Effector CD4-positive, alpha-beta T cell (primary cell): ENCODE measurements around the gene PDE3B.
A peak's percentile ranks its signal among the peaks of the same experiment; 100 is the strongest.
"Not testable (repeated sequence)": the region's sequence is repeated elsewhere in the genome, so short reads cannot be mapped to it uniquely, and the experiment has no call there.

Experiments
- DNase-seq: peaks from one replicate; pipeline ENCODE4 v3.0.0-alpha.2; 2020
- total RNA-seq: gene quantifications from one replicate; lab custom pipeline; 2026; lab: John Stamatoyannopoulos, UW

PDE3B gene
- total RNA-seq, result 379 reads per million, percentile 97 among the genes with 10 or more reads in this experiment

GRCh38 chr11:14643697-14644225 lies at the start of gene PDE3B:
PDE3B (plus strand) TSS chr11:14643804; CDS start chr11:14644076, 272 bp downstream.
- DNase-seq, result peak; percentile 55

- not testable (repeated sequence) for DNase-seq
Measured at GRCh38 chr11:14595261-14595660, 48.3 kb upstream of the PDE3B start.

- DNase-seq, result no peak
Measured at GRCh38 chr11:14607713-14608112, 35.9 kb upstream of the PDE3B start.

- DNase-seq, result no peak
Measured at GRCh38 chr11:14609902-14610301, 33.7 kb upstream of the PDE3B start.

- no peak for DNase-seq
Measured at GRCh38 chr11:14611939-14612338, 31.7 kb upstream of the PDE3B start.

GRCh38 chr11:14612694-14613093 lies 30.9 kb upstream of the PDE3B start:
- no peak for DNase-seq

- no peak for DNase-seq
Measured at GRCh38 chr11:14614091-14614622, 29.4 kb upstream of the PDE3B start.

GRCh38 chr11:14617241-14618027 lies 26.2 kb upstream of the PDE3B start:
- no peak for DNase-seq

GRCh38 chr11:14618060-14618459 lies 25.5 kb upstream of the PDE3B start:
- no peak for DNase-seq

- no peak for DNase-seq
Measured at GRCh38 chr11:14619603-14620531, 23.7 kb upstream of the PDE3B start.

GRCh38 chr11:14622223-14622954 lies 21.2 kb upstream of the PDE3B start:
- DNase-seq, result no peak

- no peak for DNase-seq
Measured at GRCh38 chr11:14623036-14623435, 20.6 kb upstream of the PDE3B start.

- DNase-seq, result no peak
Measured at GRCh38 chr11:14625586-14626205, 17.9 kb upstream of the PDE3B start.

GRCh38 chr11:14626650-14627049 lies 17.0 kb upstream of the PDE3B start:
- no peak for DNase-seq

- DNase-seq, result peak; percentile 37
Measured at GRCh38 chr11:14633506-14634224, 9.9 kb upstream of the PDE3B start.

GRCh38 chr11:14634813-14635212 lies 8.8 kb upstream of the PDE3B start:
- DNase-seq, result no peak

GRCh38 chr11:14635546-14635945 lies 8.1 kb upstream of the PDE3B start:
- no peak for DNase-seq

GRCh38 chr11:14636119-14636518 lies 7.5 kb upstream of the PDE3B start:
- DNase-seq, result no peak

GRCh38 chr11:14637868-14638409 lies 5.7 kb upstream of the PDE3B start:
- DNase-seq, result no peak

GRCh38 chr11:14638561-14638960 lies 5.0 kb upstream of the PDE3B start:
- no peak for DNase-seq

- DNase-seq, result no peak
Measured at GRCh38 chr11:14641801-14642200, 1.8 kb upstream of the PDE3B start.
